Measurements from ENCODE around the gene SST. TPM values are rescaled to one million over a fixed set of nuclear protein-coding genes. Genes with fewer than 3 reads are reported as not detected.
A peak's percentile ranks its signal among the peaks of the same experiment; 100 is the strongest.

Gene SST
- total and polyA plus RNA-seq, 4 donors, result not detected

DNA sequence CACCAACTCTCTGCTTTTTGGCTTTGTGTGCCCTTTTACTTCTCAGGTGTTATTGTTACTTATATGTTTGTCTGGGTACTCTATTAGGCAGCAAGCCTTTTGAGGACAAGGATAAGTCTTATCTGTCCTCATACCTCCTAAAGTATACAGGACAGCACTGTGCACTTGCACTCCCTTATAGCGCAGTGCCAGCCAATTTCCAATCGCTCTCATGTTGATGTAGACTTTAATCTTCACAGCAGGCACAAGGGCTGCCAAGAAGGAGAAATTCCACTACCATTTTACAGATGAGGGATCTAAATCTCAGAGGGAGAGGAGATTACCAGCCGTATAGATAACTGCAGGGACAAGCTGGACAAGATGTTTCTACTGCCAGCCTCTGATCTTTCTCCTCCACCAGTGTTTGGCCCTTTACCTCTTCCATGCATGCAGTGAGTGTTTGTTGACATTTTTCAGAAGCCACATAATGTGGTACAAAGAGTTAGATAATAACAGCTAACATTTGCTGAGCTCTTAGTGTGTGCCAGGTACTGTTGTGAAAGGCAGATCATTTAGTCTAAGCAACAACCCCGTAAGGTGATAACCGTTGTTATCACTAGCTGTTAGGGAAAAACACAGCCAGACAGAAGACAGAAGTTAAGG, 30.1 kb downstream of the SST start (continued):
- TF ChIP-seq HNF4A (conservative IDR thresholded peaks at IDR 0.05) (peak; percentile 16 to 75), HNF4G (IDR thresholded peaks at IDR 0.05) (no peak)
- TF ChIP-seq, protein P1, sequence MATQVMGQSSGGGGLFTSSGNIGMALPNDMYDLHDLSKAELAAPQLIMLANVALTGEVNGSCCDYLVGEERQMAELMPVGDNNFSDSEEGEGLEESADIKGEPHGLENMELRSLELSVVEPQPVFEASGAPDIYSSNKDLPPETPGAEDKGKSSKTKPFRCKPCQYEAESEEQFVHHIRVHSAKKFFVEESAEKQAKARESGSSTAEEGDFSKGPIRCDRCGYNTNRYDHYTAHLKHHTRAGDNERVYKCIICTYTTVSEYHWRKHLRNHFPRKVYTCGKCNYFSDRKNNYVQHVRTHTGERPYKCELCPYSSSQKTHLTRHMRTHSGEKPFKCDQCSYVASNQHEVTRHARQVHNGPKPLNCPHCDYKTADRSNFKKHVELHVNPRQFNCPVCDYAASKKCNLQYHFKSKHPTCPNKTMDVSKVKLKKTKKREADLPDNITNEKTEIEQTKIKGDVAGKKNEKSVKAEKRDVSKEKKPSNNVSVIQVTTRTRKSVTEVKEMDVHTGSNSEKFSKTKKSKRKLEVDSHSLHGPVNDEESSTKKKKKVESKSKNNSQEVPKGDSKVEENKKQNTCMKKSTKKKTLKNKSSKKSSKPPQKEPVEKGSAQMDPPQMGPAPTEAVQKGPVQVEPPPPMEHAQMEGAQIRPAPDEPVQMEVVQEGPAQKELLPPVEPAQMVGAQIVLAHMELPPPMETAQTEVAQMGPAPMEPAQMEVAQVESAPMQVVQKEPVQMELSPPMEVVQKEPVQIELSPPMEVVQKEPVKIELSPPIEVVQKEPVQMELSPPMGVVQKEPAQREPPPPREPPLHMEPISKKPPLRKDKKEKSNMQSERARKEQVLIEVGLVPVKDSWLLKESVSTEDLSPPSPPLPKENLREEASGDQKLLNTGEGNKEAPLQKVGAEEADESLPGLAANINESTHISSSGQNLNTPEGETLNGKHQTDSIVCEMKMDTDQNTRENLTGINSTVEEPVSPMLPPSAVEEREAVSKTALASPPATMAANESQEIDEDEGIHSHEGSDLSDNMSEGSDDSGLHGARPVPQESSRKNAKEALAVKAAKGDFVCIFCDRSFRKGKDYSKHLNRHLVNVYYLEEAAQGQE (IDR thresholded peaks at IDR 0.05), result peak; percentile 54

DNA sequence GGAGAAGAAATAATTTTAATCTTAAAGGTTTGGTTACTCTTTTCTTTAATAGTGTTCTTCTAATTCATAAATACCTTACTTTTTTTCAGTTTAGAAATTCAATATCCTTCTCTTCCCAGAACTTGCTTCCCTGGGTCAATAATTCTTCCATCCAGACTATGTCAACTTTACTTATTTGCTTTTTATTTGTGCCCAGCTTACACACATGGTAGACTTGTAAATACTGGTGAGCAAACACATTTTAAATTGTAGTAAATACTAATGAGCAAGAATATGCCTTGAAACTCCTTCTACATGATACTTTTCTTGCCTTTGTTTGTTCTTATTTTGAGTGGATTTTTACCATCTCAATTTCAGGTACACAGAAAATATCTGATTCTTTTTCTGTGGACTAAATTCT, 33.7 kb downstream of the SST start:
- Histone ChIP-seq H3K27ac (ENCODE audit: low read depth in 1 of 2, low read length in 2 of 2) (no peak overlapping the region), H3K27me3 (ENCODE audit: control insufficient read depth in 4 of 4, insufficient read depth in 4 of 4, low read length in 3 of 4) (no peaks in the 10 kb centered on the region), H3K9me3 (ENCODE audit: control insufficient read depth in 4 of 4, low read length in 3 of 4) (no peaks in the 10 kb centered on the region), H3K9ac (ENCODE audit: low read depth in 1 of 2, low read length in 2 of 2) (no peak overlapping the region), H3K36me3 (ENCODE audit: control insufficient read depth in 4 of 4, insufficient read depth in 3 of 4, low read depth in 1 of 4, low read length in 3 of 4) (no peaks in the 10 kb centered on the region), H3K4me3 (ENCODE audit: low read depth in 1 of 3, low read length in 3 of 3) (no peak overlapping the region), H3K4me1 (ENCODE audit: control insufficient read depth in 4 of 4, insufficient read depth in 4 of 4, low read length in 3 of 4) (peaks cover 2 to 27% (median 18%) of the 10 kb centered on the region in 4 donors)
- no peak for DNase-seq (ENCODE audit: low spot score)
- TF ChIP-seq FOXA2 (IDR thresholded peaks at IDR 0.05) (peak; percentile 34), GABPA (IDR thresholded peaks at IDR 0.05 in 1 of 2, conservative IDR thresholded peaks at IDR 0.05 in 1 of 2) (no peak), JUND (IDR thresholded peaks at IDR 0.05) (no peak), RAD21 (IDR thresholded peaks at IDR 0.05) (no peak), RXRA (IDR thresholded peaks at IDR 0.05) (peak in 1 of 2 donors; percentile 20), FOXA1 (IDR thresholded peaks at IDR 0.05) (peak; percentile 13)
- TF ChIP-seq, protein P2, sequence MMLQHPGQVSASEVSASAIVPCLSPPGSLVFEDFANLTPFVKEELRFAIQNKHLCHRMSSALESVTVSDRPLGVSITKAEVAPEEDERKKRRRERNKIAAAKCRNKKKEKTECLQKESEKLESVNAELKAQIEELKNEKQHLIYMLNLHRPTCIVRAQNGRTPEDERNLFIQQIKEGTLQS (IDR thresholded peaks at IDR 0.05), result no peak
- TF ChIP-seq, protein P3, sequence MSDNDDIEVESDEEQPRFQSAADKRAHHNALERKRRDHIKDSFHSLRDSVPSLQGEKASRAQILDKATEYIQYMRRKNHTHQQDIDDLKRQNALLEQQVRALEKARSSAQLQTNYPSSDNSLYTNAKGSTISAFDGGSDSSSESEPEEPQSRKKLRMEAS (IDR thresholded peaks at IDR 0.05), result peak; percentile 11

DNA sequence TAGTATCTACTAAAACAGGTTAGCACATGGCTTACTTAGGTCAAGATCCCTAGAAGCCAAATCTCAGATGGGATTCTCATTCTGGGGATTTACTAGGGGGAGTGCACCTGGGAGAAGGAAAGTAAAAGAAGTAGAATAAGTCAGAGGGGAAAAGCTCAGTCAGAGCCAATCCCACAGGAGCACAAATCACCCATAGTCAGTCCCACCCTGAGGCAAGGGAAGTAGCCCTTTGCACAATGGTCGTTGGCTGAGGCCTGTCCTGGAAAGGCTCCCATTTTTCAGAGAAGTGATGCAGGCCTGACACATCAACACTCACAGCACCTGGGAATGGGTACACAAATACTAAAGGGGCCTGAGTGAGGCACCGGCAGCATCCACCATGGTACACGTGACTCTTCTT, 39.8 kb downstream of the SST start:
- Histone ChIP-seq H3K36me3 (ENCODE audit: control insufficient read depth in 4 of 4, insufficient read depth in 3 of 4, low read depth in 1 of 4, low read length in 3 of 4) (no peaks in the 10 kb centered on the region), H3K4me1 (ENCODE audit: control insufficient read depth in 4 of 4, insufficient read depth in 4 of 4, low read length in 3 of 4) (peaks cover 0 to 4% (median 1%) of the 10 kb centered on the region in 4 donors), H3K27me3 (ENCODE audit: control insufficient read depth in 4 of 4, insufficient read depth in 4 of 4, low read length in 3 of 4) (no peaks in the 10 kb centered on the region), H3K9ac (ENCODE audit: low read depth in 1 of 2, low read length in 2 of 2) (no peak overlapping the region), H3K4me3 (ENCODE audit: low read depth in 1 of 3, low read length in 3 of 3) (no peak overlapping the region), H3K9me3 (ENCODE audit: control insufficient read depth in 4 of 4, low read length in 3 of 4) (no peaks in the 10 kb centered on the region), H3K27ac (ENCODE audit: low read depth in 1 of 2, low read length in 2 of 2) (no peak overlapping the region)
- WGBS, result 90% methylated on average over 3 of the region's 3 CpGs
- no peak for DNase-seq (ENCODE audit: low spot score)
- TF ChIP-seq NR2F2 (IDR thresholded peaks at IDR 0.05), result no peak
- TF ChIP-seq SP1 (IDR thresholded peaks at IDR 0.05), result no peak
- TF ChIP-seq, protein P4, sequence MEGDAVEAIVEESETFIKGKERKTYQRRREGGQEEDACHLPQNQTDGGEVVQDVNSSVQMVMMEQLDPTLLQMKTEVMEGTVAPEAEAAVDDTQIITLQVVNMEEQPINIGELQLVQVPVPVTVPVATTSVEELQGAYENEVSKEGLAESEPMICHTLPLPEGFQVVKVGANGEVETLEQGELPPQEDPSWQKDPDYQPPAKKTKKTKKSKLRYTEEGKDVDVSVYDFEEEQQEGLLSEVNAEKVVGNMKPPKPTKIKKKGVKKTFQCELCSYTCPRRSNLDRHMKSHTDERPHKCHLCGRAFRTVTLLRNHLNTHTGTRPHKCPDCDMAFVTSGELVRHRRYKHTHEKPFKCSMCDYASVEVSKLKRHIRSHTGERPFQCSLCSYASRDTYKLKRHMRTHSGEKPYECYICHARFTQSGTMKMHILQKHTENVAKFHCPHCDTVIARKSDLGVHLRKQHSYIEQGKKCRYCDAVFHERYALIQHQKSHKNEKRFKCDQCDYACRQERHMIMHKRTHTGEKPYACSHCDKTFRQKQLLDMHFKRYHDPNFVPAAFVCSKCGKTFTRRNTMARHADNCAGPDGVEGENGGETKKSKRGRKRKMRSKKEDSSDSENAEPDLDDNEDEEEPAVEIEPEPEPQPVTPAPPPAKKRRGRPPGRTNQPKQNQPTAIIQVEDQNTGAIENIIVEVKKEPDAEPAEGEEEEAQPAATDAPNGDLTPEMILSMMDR (IDR thresholded peaks at IDR 0.05; ENCODE audit: low read depth, low read length, missing input control), result no peak
- TF ChIP-seq, protein P2 (IDR thresholded peaks at IDR 0.05), result no peak
- no peak for TF ChIP-seq JUND (IDR thresholded peaks at IDR 0.05)
- no peak for TF ChIP-seq HNF4G (IDR thresholded peaks at IDR 0.05)
- no peak for TF ChIP-seq FOXA2 (IDR thresholded peaks at IDR 0.05)
- TF ChIP-seq, protein P3 (IDR thresholded peaks at IDR 0.05), result no peak
- TF ChIP-seq, protein P5, sequence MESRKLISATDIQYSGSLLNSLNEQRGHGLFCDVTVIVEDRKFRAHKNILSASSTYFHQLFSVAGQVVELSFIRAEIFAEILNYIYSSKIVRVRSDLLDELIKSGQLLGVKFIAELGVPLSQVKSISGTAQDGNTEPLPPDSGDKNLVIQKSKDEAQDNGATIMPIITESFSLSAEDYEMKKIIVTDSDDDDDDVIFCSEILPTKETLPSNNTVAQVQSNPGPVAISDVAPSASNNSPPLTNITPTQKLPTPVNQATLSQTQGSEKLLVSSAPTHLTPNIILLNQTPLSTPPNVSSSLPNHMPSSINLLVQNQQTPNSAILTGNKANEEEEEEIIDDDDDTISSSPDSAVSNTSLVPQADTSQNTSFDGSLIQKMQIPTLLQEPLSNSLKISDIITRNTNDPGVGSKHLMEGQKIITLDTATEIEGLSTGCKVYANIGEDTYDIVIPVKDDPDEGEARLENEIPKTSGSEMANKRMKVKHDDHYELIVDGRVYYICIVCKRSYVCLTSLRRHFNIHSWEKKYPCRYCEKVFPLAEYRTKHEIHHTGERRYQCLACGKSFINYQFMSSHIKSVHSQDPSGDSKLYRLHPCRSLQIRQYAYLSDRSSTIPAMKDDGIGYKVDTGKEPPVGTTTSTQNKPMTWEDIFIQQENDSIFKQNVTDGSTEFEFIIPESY (IDR thresholded peaks at IDR 0.05), result no peak
- no peak for TF ChIP-seq HNF4A (conservative IDR thresholded peaks at IDR 0.05)
- TF ChIP-seq EGR1 (IDR thresholded peaks at IDR 0.05; ENCODE audit: low read depth in 2 of 2), result no peak
- TF ChIP-seq, protein P1 (IDR thresholded peaks at IDR 0.05), result no peak

Measured in liver (tissue), 9 donors.